ENCODE data around the gene CYP26A1.

CYP26A1 gene

DNA sequence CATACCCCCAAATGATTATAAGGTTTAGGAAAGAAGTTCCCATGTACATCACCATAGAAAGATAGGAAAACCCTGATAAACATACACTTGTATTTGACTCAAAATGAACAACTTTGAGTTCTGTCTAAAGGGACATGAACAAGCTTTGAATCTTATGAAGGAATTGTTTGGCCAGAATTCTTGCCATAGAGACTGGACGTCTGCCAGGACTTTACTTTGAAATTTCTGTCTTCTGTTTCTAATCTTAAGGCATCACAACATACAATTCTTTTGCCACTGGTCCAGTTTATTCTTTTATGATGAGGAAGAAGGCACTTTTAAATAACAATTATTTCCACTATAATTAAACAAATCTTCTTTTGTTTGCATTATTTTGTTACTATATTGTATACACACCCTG lies 39.3 kb upstream of the CYP26A1 start:
- TF ChIP-seq, protein P1, sequence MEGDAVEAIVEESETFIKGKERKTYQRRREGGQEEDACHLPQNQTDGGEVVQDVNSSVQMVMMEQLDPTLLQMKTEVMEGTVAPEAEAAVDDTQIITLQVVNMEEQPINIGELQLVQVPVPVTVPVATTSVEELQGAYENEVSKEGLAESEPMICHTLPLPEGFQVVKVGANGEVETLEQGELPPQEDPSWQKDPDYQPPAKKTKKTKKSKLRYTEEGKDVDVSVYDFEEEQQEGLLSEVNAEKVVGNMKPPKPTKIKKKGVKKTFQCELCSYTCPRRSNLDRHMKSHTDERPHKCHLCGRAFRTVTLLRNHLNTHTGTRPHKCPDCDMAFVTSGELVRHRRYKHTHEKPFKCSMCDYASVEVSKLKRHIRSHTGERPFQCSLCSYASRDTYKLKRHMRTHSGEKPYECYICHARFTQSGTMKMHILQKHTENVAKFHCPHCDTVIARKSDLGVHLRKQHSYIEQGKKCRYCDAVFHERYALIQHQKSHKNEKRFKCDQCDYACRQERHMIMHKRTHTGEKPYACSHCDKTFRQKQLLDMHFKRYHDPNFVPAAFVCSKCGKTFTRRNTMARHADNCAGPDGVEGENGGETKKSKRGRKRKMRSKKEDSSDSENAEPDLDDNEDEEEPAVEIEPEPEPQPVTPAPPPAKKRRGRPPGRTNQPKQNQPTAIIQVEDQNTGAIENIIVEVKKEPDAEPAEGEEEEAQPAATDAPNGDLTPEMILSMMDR (conservative IDR thresholded peaks at IDR 0.05; ENCODE audit: low read depth, low read length), result no peak

DNA sequence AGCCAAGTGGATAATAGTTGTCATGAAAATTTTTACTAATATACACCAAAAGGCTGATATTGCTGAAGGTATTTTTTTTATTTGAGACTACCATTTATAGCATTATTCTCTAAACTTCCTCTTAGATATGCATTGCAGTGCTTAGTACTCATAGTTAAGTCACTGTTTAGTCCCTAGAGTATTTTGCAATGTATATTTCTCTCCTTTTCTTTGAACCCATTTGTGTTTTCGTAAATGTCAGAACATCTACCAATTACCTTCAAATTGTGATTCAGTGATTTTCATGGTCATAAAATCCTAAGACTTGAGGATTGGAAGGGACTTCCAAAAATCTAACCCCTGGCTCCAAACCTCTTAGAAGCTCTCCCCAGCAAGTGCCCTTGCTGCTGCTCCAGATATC lies 34.6 kb upstream of the CYP26A1 start:
- H3K4me3 ChIP-seq (ENCODE audit: low read depth, low read length), result no peak overlapping the region

More for the DNA sequence above, 39.3 kb upstream of the CYP26A1 start:
- DNase-seq (ENCODE audit: low read depth), result peak; percentile 59
- no peak overlapping the region for H3K4me3 ChIP-seq (ENCODE audit: low read depth, low read length)

DNA sequence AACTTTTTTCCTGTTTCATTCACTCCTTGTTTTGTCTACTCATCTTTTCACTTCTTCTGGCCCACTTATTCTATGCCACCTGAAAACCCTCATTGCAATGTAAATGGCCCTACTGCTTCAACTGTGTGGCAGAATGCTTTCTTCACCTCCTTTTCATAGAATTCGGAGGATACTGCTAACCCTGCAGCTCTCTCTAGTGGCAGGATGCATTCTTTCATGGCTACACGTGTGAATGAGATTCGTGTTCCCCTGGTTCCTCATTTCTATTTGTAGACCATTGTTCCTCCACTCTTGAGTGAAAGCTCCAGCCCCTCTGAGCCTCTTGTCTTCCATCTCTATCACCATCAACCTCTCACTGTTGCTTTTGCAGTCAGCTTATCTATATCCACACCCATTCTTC lies 34.0 kb upstream of the CYP26A1 start:
- TF ChIP-seq, protein P1 (conservative IDR thresholded peaks at IDR 0.05; ENCODE audit: low read depth, low read length), result peak; percentile 80
- DNase-seq (ENCODE audit: low read depth), result peak; percentile 77
- H3K4me3 ChIP-seq (ENCODE audit: low read depth, low read length), result no peak overlapping the region

More for the DNA sequence above, 34.6 kb upstream of the CYP26A1 start:
- TF ChIP-seq, protein P1 (conservative IDR thresholded peaks at IDR 0.05; ENCODE audit: low read depth, low read length), result no peak
- DNase-seq (ENCODE audit: low read depth), result no peak

DNA sequence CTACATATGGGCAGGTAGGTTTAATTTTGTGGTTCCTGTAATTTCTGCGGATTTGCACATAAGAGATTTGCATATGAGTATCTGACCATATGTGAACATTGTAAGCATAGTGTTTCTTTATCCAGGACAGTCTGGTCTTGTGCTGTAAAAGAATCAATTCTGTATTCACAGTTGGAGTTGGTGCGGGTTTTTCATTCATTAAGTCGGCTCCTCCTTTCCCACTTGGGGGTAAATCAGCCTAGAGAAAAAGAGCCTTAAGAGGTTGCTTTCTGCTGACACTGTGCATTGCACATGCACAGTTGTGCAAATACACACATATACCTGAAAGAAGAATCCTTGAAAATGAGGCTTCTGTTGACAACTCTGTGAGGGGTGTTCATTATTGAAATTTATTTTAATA lies 19.2 kb upstream of the CYP26A1 start:
- H3K4me3 ChIP-seq (ENCODE audit: low read depth, low read length), result no peak overlapping the region
- no peak for DNase-seq (ENCODE audit: low read depth)
- TF ChIP-seq, protein P1 (conservative IDR thresholded peaks at IDR 0.05; ENCODE audit: low read depth, low read length), result no peak

DNA sequence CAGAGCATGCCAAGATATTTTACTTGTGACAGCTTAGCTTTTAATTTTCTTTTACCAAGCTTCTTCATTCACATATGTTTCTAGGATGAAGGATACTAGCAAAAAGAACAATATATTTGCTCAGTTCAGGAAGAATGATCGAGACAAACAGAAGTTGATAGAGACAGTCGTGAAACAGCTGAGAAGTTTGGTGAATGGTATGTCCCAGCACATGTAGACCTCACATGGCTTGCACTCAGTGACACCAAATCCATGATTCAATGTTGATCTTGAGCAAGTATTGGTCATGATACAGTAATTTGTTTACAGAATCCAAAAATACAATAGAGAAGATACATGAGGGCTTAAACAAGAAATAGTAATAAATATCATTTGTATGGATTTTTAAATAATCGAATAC lies 15.6 kb upstream of the CYP26A1 start:
- TF ChIP-seq, protein P1 (conservative IDR thresholded peaks at IDR 0.05; ENCODE audit: low read depth, low read length), result no peak
- no peak overlapping the region for H3K4me3 ChIP-seq (ENCODE audit: low read depth, low read length)
- no peak for DNase-seq (ENCODE audit: low read depth)

DNA sequence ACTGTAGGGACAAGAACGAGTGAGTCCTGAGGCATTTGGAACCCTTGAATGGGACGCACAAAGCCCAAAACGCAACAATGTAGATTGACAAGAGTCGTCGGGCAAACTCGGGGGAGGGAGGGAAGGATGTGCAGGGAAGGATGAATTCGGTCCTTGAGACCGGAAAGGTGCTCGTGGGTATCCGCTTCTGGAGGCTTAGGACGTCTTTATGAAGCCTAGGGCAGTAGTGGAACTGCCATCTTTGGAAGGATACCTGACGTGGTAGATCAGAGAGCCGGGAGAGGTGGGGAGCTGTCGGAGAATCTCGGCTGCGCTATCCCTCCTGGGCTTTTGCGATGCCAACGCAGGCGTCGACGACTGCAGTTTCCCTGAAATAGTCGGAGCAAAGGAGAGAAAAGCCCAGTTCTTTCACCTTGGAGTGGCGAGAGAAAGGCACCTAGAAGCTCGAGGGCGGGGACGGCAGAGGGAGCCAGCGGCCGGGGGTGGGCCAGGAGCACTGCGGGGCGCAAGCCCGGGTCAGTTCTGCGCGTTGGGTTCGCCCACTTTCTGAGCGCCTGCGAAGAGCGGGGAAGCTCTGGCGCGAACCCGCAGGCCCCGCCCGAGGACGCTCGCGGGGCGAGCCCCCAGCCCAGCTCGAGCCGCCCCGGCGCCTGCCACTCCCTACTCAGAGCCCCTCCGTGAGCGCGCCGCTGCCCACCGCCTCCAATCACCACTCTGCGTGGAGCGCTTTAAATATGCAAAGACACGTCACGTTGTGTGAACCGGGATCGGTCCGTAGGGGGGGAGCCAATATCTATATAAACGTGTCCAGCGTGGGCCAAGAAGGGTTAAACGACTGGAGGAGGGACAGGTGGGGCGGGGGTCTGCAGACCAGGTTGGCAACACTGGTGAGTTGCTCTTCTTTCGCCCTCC lies 13.5 kb upstream of the CYP26A1 start, which contains the start of gene CYP26C1:
Gene CYP26C1 (plus strand): TSS at position 824 of the 912 bp plus-strand sequence. CDS start 466 bp downstream, outside the sequence.
- TF ChIP-seq, protein P1 (conservative IDR thresholded peaks at IDR 0.05; ENCODE audit: low read depth, low read length), result no peak
- no peak within 1 kb of the TSS for H3K4me3 ChIP-seq (ENCODE audit: low read depth, low read length)
- DNase-seq (ENCODE audit: low read depth), result no peak

Data from choroid plexus epithelial cell (primary cell).